Globus pallidus (tissue), 1 donor: ENCODE data around the gene ERICH4.

Source experiments
- DNase-seq: peaks from one replicate; pipeline ENCODE4 v3.0.0-alpha.2; 2015; ENCODE audit warnings: low spot score

The ERICH4 gene

GRCh38 chr19:41414461-41414860, 28.5 kb upstream of the ERICH4 start:
- no peak for DNase-seq

GRCh38 chr19:41415154-41415571, 27.8 kb upstream of the ERICH4 start:
- DNase-seq, result no peak

- DNase-seq, result no peak
These were observed 26.7 kb upstream of the ERICH4 start for GRCh38 chr19:41416194-41416674.

- peak; percentile 56 for DNase-seq
These were observed 22.7 kb upstream of the ERICH4 start for GRCh38 chr19:41420101-41420880.

GRCh38 chr19:41421314-41421713, 21.6 kb upstream of the ERICH4 start:
- no peak for DNase-seq

- no peak for DNase-seq
These were observed 21.0 kb upstream of the ERICH4 start for GRCh38 chr19:41421973-41422372.

- no peak for DNase-seq
These were observed 20.5 kb upstream of the ERICH4 start for GRCh38 chr19:41422456-41422855.

- DNase-seq, result no peak
These were observed 20.0 kb upstream of the ERICH4 start for GRCh38 chr19:41422955-41423354.

- no peak for DNase-seq
These were observed 18.4 kb upstream of the ERICH4 start for GRCh38 chr19:41424335-41425173.

- no peak for DNase-seq
These were observed 17.5 kb upstream of the ERICH4 start for GRCh38 chr19:41425174-41426115.

GRCh38 chr19:41426116-41426841, 16.7 kb upstream of the ERICH4 start:
- no peak for DNase-seq

- no peak for DNase-seq
These were observed 15.9 kb upstream of the ERICH4 start, which contains the start of gene B3GNT8 for GRCh38 chr19:41426952-41427646. Gene B3GNT8 (minus strand): TSS chr19:41427374. CDS start chr19:41426778, 596 bp downstream.

GRCh38 chr19:41427647-41428480, 15.1 kb upstream of the ERICH4 start:
- no peak for DNase-seq

- DNase-seq, result no peak
These were observed 14.5 kb upstream of the ERICH4 start for GRCh38 chr19:41428481-41428859.

- DNase-seq, result no peak
These were observed 12.0 kb upstream of the ERICH4 start for GRCh38 chr19:41430922-41431321.

- DNase-seq, result no peak
These were observed 11.2 kb upstream of the ERICH4 start for GRCh38 chr19:41431426-41432386.

- no peak for DNase-seq
These were observed 9.8 kb upstream of the ERICH4 start for GRCh38 chr19:41433171-41433570.

GRCh38 chr19:41434450-41434849, 8.5 kb upstream of the ERICH4 start:
- DNase-seq, result no peak
